Embryonic facial prominence (tissue), 1 donor: Measurements from ENCODE around the gene GDI2.
"Not testable (repeated sequence)": the region's sequence is repeated elsewhere in the genome, so short reads cannot be mapped to it uniquely, and the experiment has no call there.

Experiments
- DNase-seq: peaks from one replicate; pipeline ENCODE4 v3.0.0-alpha.2; 2016; ENCODE audit errors: extremely low spot score

The GDI2 gene

DNA sequence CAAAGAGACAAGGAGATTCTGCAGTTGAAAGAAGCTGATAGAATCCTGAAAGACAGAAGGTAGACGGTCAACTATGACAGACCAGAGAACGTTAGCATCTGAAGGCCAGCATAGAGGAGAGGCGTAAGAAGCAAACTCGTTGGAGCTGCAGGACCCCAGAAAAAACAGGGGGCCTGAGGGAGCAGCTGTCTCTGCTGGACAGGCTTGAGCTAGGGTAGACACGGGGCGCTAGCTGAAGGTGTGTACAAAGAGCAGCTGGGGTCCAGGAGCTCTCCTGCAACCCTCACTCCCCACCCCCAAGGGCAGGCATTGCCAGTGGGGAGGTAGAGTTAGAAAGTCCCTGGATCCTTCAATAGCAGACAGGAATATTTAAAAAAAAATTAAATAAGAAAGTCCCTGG, 14.6 kb upstream of the GDI2 start:
- DNase-seq: no peak

DNA sequence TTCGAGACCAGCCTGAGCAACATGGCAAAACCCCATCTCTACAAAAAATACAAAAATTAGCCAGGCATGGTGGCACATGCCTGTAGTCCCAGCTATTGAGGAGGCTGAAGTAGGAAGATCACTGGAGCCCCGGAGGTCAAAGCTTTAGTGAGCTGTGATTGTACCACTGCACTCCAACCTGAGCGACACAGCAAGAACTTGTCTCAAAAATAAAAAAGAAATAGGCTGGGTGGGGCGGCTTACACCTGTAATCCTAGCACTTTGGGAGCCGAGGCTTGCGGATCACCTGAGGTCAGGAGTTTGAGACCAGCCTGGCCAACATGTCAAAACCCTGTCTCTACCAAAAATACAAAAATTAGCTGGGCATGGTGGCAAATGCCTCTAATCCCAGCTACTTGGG, 13.3 kb upstream of the GDI2 start:
- not testable (repeated sequence) for DNase-seq

DNA sequence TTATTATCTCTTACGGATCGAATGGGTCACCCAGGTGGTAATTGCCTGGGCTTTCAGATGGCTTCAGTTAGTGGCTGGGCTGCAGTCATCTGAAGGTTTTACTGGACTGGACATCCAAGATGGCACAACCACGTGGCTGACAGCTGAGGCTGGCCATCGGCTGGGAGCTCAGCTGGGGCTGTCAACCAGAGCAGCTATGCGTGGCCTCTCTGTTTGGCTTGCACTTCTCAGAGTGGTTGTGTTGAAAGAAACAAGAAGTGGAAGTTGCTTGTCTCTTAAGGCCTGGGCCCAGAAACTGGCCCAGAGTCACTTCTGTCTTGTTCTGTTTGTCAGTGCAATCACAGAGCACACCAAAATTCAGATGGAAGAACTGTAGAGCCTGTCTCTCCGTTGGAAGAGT, 5.7 kb upstream of the GDI2 start:
- no peak for DNase-seq

DNA sequence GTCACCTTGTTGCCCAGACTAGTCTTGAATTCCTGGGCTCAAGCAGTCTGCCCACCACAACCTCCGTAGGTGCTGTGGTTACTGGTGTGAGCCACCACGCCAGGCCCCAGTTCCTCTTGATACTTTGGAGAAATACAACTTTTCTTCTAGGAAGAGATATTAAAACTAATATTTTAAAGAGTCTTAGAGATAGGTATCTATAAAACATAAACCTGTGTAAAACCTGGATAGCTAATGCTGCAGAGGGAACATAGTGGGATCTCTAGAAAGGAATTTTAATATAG, 4.8 kb upstream of the GDI2 start:
- no peak for DNase-seq

DNA sequence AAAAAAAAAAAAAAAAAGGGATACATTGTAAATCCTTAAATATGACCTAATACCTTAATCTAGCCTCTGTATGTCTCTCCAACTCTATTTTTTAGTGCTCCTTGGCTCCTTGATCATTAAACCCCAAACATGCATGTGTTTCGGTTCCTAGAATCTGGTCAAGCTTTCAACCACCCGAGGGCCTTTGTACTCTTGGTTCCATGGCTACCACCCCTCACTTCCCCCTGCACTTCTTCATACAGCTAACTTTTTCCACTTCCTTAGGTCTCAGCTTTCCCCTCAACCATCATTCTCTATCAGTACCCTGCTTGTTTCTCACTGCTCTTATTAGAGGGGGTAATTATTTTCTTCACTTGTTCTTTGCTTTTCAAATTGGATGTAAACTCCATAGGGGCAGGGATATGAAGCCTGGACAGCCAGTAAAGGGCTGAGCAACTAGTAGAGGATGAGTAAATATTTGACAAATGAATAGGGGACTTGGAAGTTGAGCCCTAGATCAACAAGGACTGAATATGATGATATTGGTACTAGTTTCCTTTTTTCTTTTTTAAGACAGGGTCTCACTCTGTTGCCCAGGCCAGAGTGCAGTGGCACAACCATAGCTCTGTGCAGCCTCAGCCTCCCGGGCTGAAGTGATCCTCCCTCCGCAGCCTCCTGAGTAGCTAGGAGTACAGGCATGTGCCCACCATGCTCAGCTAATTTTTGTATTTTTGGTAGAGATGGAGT, 4.3 kb upstream of the GDI2 start:
- DNase-seq: no peak

DNA sequence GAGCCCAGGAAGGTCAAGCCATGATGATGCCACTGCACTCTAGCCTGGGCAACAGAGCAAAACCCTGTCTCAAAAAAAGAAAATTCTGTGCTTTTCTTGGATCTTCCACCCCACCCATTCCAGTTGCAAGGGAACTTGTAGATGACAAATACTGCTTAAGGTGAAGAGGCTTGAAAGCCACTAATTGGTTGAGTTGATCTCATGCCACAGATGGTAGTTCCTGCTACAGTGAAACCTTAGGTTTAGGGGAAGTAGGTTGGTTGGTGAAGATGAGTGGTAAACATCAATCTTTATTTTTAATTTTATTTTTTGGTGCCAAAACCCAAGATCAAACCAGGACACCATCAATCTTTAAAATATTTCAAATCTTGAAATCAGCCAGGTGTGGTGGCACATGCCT, 2.9 kb upstream of the GDI2 start:
- no peak for DNase-seq

DNA sequence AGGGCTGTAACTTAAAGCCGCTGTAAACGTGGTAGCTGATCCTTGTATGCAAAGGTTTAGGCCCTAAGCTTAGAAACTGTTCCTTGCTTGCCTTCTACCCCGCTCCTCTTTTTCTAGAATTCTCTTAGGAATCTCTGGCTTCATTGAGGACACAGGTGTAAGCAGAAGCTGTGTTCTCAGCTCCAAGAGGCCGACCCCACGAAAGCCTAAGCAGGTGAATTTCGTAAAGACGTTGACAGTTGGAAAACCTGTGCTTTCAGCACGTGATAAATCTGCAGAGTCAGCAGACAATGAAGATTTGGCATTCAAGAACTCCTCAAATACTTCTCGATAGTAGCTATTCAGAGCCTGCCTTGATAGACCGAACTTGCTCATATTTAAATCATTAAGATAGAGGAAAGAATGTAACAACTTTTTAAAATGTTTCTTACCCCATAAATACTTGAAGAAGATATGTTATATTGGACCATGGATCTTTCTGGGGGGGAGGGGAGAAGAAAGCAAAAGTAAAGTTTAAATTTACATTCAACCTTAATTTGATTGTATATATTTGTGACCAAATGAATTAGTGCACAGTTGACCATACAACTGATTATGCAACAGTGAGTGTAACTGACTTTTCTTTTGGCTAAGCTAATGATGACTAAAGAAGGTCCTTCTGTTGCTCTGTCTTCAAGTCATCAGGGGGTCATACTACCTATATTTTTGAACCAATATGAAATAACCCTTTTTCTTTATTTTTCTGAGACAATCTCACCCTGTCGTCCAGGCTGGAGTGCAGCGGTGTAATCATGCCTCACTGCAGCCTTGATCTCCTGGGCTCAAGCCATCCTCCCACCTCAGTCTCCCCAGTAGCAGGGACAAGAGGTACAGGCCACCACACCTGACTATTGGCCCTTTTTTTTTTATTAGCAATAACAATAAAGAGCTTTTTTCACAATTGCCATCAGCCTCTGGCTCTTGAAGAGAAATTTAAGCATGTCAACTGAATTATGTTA, 1.2 kb upstream of the GDI2 start:
- no peak for DNase-seq

DNA sequence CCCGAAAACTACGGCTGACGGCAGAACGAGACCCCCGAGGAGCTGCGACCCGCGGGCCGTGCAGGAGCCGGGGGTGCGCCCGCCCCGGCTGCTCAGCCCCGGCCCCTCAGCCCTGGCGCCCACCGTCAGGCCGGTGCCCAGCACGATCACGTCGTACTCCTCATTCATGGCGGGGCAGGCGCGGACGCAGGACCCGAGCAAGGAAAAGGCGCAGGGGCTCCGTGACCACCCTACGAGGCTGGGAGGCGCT, 218 bp downstream of the GDI2 start:
- DNase-seq: peak; percentile 50

DNA sequence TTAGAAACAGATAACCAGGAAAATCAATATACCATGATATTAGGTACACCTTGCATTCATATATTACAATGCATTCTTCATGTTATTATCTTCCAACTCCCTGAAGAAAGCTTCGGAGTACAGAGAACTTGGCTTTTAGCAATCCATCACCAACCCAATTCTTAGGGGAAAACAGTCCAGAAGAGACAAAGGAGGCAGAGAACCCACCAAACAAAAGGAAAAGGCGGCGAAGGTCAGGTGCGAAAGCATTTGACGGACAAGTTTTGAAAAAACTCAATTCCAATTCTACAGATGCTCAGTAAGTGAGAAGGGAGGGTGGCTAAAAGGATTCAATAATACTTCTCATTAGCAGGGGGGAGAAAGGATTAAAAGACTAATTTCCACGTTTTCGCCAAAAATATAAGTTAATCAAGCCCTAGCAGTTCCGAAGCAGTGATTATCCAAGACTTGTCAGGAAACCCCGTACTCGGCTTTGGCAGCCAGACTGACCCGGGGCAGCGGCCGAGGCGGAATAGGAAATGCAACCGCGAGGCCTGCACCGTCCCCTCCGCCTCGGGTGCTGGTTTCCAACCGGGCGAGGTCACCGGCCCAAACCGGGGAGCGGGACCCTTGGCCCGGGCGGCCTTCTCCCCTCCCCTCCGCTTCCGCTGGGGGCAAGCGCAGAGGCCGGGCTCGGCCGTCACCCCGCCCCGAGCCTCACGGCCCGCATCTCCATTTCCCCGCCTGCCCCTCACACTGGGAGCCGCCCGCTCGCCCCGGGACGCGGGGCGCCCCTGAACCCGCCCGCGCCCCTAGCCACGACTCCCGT, 747 bp downstream of the GDI2 start:
- no peak for DNase-seq

DNA sequence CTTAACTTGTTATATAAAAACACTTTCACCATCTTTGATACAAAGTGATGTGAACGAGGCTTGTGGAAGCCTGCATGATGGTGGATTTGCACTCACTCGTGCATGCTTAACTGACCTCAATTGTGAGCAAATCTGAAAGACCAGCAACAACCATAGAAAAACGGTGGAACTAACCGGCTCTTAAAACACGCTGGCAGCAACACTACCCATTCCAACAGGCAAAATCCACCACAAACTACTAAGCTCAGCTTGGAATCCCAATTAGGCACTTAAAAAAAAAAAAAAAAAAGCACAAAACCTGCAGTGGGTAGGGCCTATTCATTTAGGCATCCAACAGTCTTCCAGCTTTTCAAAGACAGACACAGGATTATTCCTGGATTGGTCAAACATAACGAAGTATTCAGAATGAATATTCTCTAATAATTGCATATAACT, 1.8 kb downstream of the GDI2 start:
- DNase-seq: no peak

DNA sequence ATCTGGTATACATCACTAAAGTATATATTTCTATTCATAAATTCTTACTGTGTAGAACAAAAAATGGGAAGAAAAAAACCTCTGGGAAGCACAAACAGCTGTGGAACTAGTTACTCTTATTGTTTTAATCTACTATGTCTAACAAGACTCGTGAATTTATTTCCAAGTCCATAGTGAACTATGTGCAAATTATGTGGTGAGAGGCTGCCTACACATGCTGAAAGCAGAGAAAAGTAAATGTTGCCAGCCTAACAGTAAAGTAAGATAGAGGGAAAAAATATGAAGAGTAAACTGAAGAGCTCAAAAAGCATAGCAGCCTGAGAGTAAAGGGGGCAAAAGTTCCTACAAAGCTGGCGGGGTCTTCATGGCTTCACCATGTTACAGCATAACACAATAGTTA, 3.0 kb downstream of the GDI2 start:
- DNase-seq: no peak

DNA sequence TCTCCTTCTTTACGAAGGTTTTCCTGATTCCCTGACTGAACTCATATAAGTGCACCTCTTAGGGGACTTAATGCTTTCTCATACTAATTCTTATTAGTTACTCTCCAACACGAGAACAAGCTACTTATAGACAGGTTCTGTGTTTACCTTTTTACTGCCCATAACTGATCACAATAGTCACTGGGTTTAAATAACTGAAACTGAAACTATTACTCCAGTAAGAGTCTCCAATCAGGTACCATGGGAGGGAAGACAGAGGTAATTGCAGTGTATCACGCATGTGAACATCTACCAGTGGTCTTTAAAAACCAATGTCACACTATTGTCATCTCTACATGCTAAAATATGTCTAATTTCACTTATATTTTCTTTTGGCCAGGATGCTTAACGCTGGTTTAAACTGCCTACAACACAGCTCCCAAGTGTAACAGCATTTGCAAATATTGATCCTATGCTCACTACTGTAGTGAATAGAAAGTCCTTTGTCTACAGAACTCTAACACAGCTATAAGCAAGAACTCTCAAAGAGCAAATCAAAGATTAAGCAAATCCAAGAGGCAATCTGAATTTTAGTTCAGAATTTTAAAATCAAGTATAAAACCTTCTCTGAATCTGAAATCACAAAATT, 3.6 kb downstream of the GDI2 start:
- no peak for DNase-seq

DNA sequence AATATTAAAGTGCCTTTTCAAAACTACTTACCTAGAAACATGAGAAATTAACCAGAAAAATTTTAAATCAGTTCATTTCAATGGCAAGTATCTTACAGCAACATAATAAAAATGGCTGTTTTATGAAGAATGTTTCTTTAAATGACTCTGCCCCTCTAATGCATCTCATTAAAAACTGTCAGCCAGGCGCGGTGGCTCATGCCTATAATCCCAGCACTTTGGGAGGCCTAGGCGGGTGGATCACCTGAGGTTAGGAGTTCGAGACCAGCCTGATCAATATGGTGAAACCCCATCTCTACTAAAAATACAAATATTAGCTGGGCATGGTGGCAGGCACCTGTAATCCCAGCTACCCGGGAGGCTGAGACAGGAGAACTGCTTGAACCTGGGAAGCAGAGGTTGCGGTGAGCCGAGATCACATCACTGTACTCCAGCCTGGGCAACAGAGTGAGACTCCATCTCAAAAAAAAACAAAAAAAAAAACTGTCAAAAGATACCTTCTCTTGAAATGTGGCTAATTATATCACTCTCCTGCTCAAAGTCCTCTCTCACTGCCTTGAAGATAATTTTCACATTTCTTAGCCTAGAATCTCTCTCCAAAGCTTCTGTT, 4.3 kb downstream of the GDI2 start:
- DNase-seq: not testable (repeated sequence)

DNA sequence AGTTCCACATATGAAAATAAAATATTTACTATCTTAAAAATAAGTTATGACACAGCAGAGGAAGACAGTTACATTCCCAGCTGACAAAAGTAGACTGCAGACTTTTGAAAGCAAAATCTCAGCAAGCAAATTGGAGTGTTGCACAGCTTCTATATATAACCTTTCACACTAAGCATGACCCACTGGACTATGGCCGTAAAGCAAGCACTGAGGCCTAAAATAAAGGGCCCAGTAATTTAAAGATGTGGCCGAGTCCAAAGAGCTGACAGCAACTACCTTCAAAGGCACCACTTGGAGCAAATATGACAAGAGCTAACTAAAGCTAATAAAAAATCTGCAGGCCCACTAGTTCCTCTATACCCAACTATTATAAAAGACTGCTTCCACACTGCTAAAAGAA, 6.5 kb downstream of the GDI2 start:
- no peak for DNase-seq

DNA sequence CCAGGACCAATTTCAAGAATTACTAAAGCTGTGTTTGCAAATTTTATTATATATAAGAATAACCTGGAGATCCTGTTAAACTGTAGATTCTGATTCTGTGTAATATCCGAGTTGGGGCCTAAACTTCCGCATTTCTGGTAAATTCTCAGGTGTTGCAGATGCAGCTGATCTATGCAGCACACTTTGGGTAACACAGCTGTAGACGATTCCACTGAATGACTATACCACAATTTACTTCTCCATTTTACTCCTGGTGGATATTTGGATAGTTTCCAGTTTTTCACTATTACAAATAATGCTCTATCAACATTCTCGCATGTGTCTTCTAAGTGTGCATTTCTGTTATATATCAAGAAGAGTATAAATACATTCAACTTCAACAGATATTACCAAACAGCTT, 7.5 kb downstream of the GDI2 start:
- no peak for DNase-seq

DNA sequence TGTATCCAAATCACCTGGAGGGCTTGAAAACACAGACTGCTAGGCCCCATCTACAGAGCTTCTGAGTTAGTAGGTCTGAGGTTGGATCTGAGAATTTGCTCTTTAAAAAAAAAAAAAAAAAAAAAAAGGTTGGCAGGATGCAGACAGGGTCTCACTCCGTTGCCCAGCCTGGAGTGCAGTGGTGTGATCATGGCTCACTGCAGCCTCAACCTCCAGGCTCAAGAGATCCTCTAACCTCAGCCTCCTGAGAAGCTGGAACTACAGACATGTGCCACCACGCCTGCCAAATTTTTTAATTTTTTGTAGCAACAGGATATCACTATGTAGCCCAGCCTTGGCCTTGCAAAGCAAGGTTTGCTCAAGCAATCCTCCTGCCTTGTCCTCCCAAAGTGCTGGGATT, 8.0 kb downstream of the GDI2 start:
- no peak for DNase-seq

DNA sequence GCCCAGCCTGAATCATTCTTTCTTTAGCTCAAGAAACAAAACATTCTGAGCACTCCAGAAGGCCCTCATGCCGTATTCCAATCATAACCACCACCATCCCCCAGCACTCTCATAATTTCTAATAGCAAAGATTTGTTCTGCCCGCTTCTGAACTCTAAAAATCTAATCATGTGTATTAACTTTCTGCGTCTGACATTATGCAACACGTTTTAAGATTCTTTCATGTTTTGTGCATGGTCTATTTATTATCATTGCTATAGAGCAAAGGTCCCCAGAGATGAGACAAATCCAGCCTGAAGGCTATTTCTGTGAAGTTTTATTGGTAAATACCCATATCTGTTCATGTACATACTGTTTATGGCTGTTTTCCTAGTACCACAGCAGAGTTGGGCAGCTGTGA, 8.8 kb downstream of the GDI2 start:
- DNase-seq: no peak

DNA sequence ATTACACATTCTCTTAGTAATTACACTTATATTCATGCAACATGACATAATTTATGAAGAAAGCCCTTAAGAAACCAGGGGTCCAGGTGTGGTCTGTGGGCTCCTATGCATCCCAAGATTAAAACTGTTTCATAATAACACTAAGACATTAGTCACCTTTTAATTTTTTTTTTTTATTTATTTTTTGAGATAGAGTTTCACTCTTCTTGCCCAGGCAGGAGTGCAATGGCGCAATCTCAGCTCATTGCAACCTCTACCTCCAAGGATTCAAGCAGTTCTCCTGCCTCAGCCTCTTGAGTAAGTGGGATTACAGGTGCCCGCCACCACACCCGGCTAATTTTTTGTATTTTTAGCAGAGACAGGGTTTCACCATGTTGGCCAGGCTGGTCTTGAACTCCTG, 12.5 kb downstream of the GDI2 start:
- no peak for DNase-seq

DNA sequence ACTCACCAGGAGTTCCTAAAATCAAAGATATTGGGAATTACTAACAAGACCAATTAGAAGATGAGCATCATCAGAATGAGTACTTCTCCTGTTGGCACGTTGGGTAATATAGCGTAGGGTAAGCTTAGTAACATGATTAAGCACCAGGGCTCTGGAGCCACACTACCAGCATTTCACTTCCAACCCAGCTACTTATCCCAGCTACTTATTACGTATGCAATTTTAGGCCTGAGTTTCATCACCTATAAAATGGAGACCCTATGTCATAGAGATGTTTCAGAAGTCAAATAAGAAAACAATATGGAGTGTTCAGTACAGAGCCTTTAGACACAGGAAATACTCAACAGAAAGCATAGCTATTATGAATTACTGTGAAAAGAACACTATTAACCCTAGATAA, 19.0 kb downstream of the GDI2 start:
- no peak for DNase-seq

DNA sequence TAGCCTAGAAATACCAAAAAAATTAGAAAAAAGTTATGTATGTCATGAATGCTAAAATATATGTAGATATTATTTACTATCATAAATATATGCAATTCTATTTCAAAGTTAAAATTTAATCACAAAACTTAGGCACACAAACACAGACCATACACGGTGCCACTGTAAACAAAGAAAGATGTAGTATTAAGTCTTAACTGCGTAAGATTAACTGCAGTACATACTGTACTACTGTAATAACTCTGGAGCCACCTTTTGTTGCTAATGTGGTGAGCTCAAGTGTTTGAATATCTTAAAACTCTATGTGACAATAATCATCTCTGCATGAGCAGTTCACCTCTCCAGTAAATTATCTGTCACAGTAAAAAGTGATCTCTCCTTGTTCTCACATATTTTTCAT, 23.6 kb downstream of the GDI2 start:
- DNase-seq: no peak

DNA sequence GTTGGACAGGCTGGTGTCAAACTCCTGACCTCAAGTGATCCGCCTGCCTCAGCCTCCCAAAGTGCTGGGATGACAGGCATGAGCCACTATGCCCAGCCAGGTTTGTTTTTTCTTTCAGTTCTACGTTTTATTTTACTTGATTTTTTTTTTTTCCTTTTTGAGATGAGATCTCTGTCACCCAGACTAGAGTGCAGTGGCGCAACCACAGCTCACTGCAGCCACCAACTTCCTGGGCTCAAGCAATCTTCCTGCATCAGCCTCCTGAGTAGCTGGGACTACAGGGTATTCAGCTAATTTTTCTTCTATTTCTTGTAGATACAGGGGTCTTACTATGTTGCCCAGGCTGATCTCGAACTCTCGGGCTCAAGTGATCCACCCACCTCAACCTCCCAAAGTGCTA, 24.3 kb downstream of the GDI2 start:
- DNase-seq: no peak

DNA sequence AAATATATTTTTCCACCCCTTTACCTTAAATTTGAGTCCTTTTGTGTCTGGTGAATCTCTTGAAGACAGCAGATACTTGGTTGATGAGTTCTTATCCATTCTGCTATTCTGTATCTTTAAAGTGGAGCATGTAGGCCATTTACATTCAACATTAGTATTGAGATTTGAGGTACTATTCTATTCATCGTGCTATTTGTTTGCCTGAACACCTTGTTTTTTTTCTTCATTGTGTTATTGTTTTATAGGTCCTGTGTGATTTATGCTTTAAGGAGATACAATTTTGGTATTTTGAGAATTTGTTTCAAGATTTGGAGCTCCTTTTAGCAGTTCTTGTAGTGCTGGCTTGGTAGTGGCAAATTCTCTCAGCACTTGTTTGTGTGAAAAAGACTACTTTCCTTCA, 29.9 kb downstream of the GDI2 start:
- no peak for DNase-seq
